ENCODE results near the gene IL17D. TPM values are rescaled to one million over a fixed set of nuclear protein-coding genes. Genes with fewer than 3 reads are reported as not detected.

IL17D gene
- total RNA-seq, 1 experiment from 2014 or later = 1.2 TPM

GRCh38 chr13:20673715-20674114 is 29.8 kb upstream of the IL17D start:
- Histone ChIP-seq H3K14ac (ENCODE audit: insufficient read depth, low read length) (no peak overlapping the region), H3K27ac (ENCODE audit: insufficient read length, low read depth, low read length) (no peak overlapping the region), H3T11ph (ENCODE audit: low read length) (no peak overlapping the region), H2BK15ac (ENCODE audit: low read depth, low read length) (no peak overlapping the region), H3K27me3 (ENCODE audit: insufficient read depth, low read length) (no peaks in the 10 kb centered on the region), H3K23me2 (ENCODE audit: insufficient read length, low read depth, low read length, poor library complexity, severe bottlenecking) (no peaks in the 10 kb centered on the region), H3K23ac (ENCODE audit: insufficient read length, low read depth, low read length) (no peak overlapping the region), H4K20me1 (ENCODE audit: control insufficient read depth, insufficient read depth, insufficient read length) (no peaks in the 10 kb centered on the region), H2BK120ac (ENCODE audit: low read depth, low read length, poor library complexity, severe bottlenecking) (no peak overlapping the region), H3K9ac (ENCODE audit: extremely low read depth, insufficient read length, low read length) (no peak overlapping the region), H3K4me1 (ENCODE audit: insufficient read depth, low read length) (no peaks in the 10 kb centered on the region), H3K4ac (ENCODE audit: low read depth, low read length) (no peak overlapping the region), H3K4me2 (ENCODE audit: insufficient read depth, insufficient read length, low read length) (no peak overlapping the region), H2AFZ (ENCODE audit: low read length) (no peak overlapping the region), H4K91ac (ENCODE audit: insufficient read length, low read depth, low read length) (no peak overlapping the region), H4K8ac (replicated peaks; ENCODE audit: insufficient read length, low read depth, low read length) (no peak overlapping the region), H3K56ac (ENCODE audit: insufficient read length, low read depth, low read length) (no peak overlapping the region), H4K5ac (ENCODE audit: insufficient read length, low read depth, low read length) (no peak overlapping the region), H2BK12ac (ENCODE audit: insufficient read length, low read depth, low read length) (no peak overlapping the region), H3K79me2 (ENCODE audit: insufficient read depth, low read length) (no peaks in the 10 kb centered on the region), H2AK5ac (ENCODE audit: insufficient read length, low read length) (no peak overlapping the region), H3K18ac (ENCODE audit: insufficient read length, low read depth, low read length) (no peak overlapping the region), H3K9me3 (ENCODE audit: control insufficient read depth, low read depth, low read length) (no peaks in the 10 kb centered on the region), H3K79me1 (ENCODE audit: insufficient read depth, low read depth, low read length, poor library complexity, severe bottlenecking) (no peaks in the 10 kb centered on the region), H2BK5ac (ENCODE audit: insufficient read length, low read length) (no peak overlapping the region), H2BK20ac (ENCODE audit: low read depth, low read length, poor library complexity, severe bottlenecking) (no peak overlapping the region)
- no CpG with 5 or more reads among the region's 5 CpGs for WGBS (ENCODE audit: extremely low coverage, insufficient read length, low lambda C conversion rate)
- Mint-ChIP-seq H3K27ac (no peak overlapping the region; a peak in 1 of 7 replicates), H3K4me1 (peaks cover 9 to 11% of the 10 kb centered on the region in 2 experiments), H3K36me3 (ENCODE audit: insufficient read depth in 1 of 3, low read depth in 3 of 3) (no peaks in the 10 kb centered on the region), H3K9me3 (no peaks in the 10 kb centered on the region), H3K27me3 (ENCODE audit: low read depth) (no peaks in the 10 kb centered on the region), H3K4me3 (no peak overlapping the region)
- no peak for DNase-seq
- TF ChIP-seq, protein P1, sequence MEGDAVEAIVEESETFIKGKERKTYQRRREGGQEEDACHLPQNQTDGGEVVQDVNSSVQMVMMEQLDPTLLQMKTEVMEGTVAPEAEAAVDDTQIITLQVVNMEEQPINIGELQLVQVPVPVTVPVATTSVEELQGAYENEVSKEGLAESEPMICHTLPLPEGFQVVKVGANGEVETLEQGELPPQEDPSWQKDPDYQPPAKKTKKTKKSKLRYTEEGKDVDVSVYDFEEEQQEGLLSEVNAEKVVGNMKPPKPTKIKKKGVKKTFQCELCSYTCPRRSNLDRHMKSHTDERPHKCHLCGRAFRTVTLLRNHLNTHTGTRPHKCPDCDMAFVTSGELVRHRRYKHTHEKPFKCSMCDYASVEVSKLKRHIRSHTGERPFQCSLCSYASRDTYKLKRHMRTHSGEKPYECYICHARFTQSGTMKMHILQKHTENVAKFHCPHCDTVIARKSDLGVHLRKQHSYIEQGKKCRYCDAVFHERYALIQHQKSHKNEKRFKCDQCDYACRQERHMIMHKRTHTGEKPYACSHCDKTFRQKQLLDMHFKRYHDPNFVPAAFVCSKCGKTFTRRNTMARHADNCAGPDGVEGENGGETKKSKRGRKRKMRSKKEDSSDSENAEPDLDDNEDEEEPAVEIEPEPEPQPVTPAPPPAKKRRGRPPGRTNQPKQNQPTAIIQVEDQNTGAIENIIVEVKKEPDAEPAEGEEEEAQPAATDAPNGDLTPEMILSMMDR (conservative IDR thresholded peaks at IDR 0.05) = no peak

Measured in H9 (cell line).